Renal cortex interstitium (tissue), 11 donors: Measurements from ENCODE around the gene CCL4. TPM values are rescaled to one million over a fixed set of nuclear protein-coding genes. Genes with fewer than 3 reads are reported as not detected.
"Not testable (repeated sequence)": the region's sequence is repeated elsewhere in the genome, so short reads cannot be mapped to it uniquely, and the experiment has no call there.

ENCODE experiments used
- DNase-seq, 11 donors: peaks; one replicate each; pipeline ENCODE4 v3.0.0-alpha.2; 2013; ENCODE audit warnings: low read depth in 9 of 11, low spot score in 4 of 11; ENCODE audit errors: extremely low read depth in 1 of 11
- polyA plus RNA-seq, 3 donors: library from polyadenylated mRNA; unstranded; fragments of 120-200 nt; gene quantifications; one replicate each; pipeline ENCODE4 v1.2.1, GENCODE V29; 2013; ENCODE audit not compliant: insufficient read length in 3 of 3

The CCL4 gene
- polyA plus RNA-seq, 3 donors = 0.76 to 3.9 (median 1.1) TPM

- not testable (repeated sequence) for DNase-seq
Observed at GRCh38 chr17:36108265-36108664, 4.6 kb downstream of the CCL4 start.

GRCh38 chr17:36111068-36111490 lies 7.5 kb downstream of the CCL4 start:
- DNase-seq = no peak

GRCh38 chr17:36112572-36112971 lies 8.9 kb downstream of the CCL4 start:
- DNase-seq = no peak

- not testable (repeated sequence) for DNase-seq
Observed at GRCh38 chr17:36113131-36113530, 9.5 kb downstream of the CCL4 start.

GRCh38 chr17:36114971-36115648 lies 11.5 kb downstream of the CCL4 start:
- DNase-seq = not testable (repeated sequence)

GRCh38 chr17:36115649-36115977 lies 12.0 kb downstream of the CCL4 start:
- not testable (repeated sequence) for DNase-seq

GRCh38 chr17:36117505-36118382 lies 14.1 kb downstream of the CCL4 start:
- DNase-seq = no peak

GRCh38 chr17:36118477-36119353 lies 15.1 kb downstream of the CCL4 start:
- DNase-seq = no peak

GRCh38 chr17:36120221-36120620 lies 16.6 kb downstream of the CCL4 start:
- no peak for DNase-seq

GRCh38 chr17:36121099-36121498 lies 17.5 kb downstream of the CCL4 start:
- DNase-seq = not testable (repeated sequence)

- no peak for DNase-seq
Observed at GRCh38 chr17:36123431-36123830, 19.8 kb downstream of the CCL4 start.

- DNase-seq = no peak
Observed at GRCh38 chr17:36124879-36125824, 21.5 kb downstream of the CCL4 start.

- no peak for DNase-seq
Observed at GRCh38 chr17:36127199-36127893, 23.7 kb downstream of the CCL4 start.

- no peak for DNase-seq
Observed at GRCh38 chr17:36127911-36128310, 24.3 kb downstream of the CCL4 start.

GRCh38 chr17:36128411-36128978 lies 24.9 kb downstream of the CCL4 start:
- DNase-seq = no peak

- DNase-seq = no peak
Observed at GRCh38 chr17:36129616-36130015, 26.0 kb downstream of the CCL4 start.

- no peak for DNase-seq
Observed at GRCh38 chr17:36130346-36130745, 26.7 kb downstream of the CCL4 start.

- DNase-seq = no peak
Observed at GRCh38 chr17:36131421-36131820, 27.8 kb downstream of the CCL4 start.
